CD4-positive, alpha-beta T cell treated with Interleukin-4 for 1 hour (primary cell): ENCODE measurements around the gene DNAH10.
A peak's percentile ranks its signal among the peaks of the same experiment; 100 is the strongest.

Source experiments
- DNase-seq, 2 donors: peaks; one replicate each; pipeline ENCODE4 v3.0.0-alpha.2; 2020 to 2022

Gene DNAH10

GRCh38 chr12:123761841-123762714, at the start of gene DNAH10:
TSS of gene DNAH10 (plus strand) at chr12:123762301. CDS start at chr12:123762337, 36 bp downstream.
- peak; percentile 25 to 37 for DNase-seq

- no peak for DNase-seq
Observed at GRCh38 chr12:123712780-123713319, 49.3 kb upstream of the DNAH10 start.

GRCh38 chr12:123713398-123713797, 48.7 kb upstream of the DNAH10 start:
- no peak for DNase-seq

GRCh38 chr12:123713823-123714585, 48.1 kb upstream of the DNAH10 start:
- peak in 1 of 2 donors; percentile 14 for DNase-seq

- DNase-seq, result no peak
Observed at GRCh38 chr12:123715195-123715594, 46.9 kb upstream of the DNAH10 start.

GRCh38 chr12:123717350-123717749, 44.8 kb upstream of the DNAH10 start:
- no peak for DNase-seq

GRCh38 chr12:123720141-123720814, 41.8 kb upstream of the DNAH10 start:
- DNase-seq, result no peak

- no peak for DNase-seq
Observed at GRCh38 chr12:123721245-123721644, 40.9 kb upstream of the DNAH10 start.

- DNase-seq, result no peak
Observed at GRCh38 chr12:123723011-123723410, 39.1 kb upstream of the DNAH10 start.

- no peak for DNase-seq
Observed at GRCh38 chr12:123723765-123724164, 38.3 kb upstream of the DNAH10 start.

GRCh38 chr12:123726244-123726643, 35.9 kb upstream of the DNAH10 start:
- no peak for DNase-seq

GRCh38 chr12:123726962-123727361, 35.1 kb upstream of the DNAH10 start:
- DNase-seq, result no peak

GRCh38 chr12:123727878-123728277, 34.2 kb upstream of the DNAH10 start:
- DNase-seq, result no peak

- no peak for DNase-seq
Observed at GRCh38 chr12:123731596-123731995, 30.5 kb upstream of the DNAH10 start.

GRCh38 chr12:123732251-123732650, 29.9 kb upstream of the DNAH10 start:
- no peak for DNase-seq

- no peak for DNase-seq
Observed at GRCh38 chr12:123733229-123733628, 28.9 kb upstream of the DNAH10 start.

- DNase-seq, result no peak
Observed at GRCh38 chr12:123734268-123734667, 27.8 kb upstream of the DNAH10 start.

GRCh38 chr12:123741937-123742572, 20.0 kb upstream of the DNAH10 start:
- peak; percentile 22 to 49 for DNase-seq

GRCh38 chr12:123743002-123743401, 19.1 kb upstream of the DNAH10 start:
- no peak for DNase-seq

GRCh38 chr12:123744836-123745235, 17.3 kb upstream of the DNAH10 start:
- DNase-seq, result no peak

- no peak for DNase-seq
Observed at GRCh38 chr12:123747309-123747708, 14.8 kb upstream of the DNAH10 start.

GRCh38 chr12:123748161-123748560, 13.9 kb upstream of the DNAH10 start:
- DNase-seq, result no peak

GRCh38 chr12:123748661-123749060, 13.4 kb upstream of the DNAH10 start:
- no peak for DNase-seq
